Keratinocyte (primary cell): ENCODE data around the gene NUP107. TPM values are rescaled to one million over a fixed set of nuclear protein-coding genes. Genes with fewer than 3 reads are reported as not detected.

ENCODE experiments used
- DNase-seq: peaks from one replicate; pipeline ENCODE4 v3.0.0-alpha.2; 2011; ENCODE audit warnings: low read depth, missing footprints, low spot score
- FAIRE-seq: peaks from 2 replicates; lab custom pipeline; 2011; peaks lifted over from hg19 to GRCh38; lab: Jason Lieb, UNC
- H2AFZ ChIP-seq: 2 replicates; pipeline ENCODE4 v1.6.0; 2012; ENCODE audit warnings: low read length, control low read depth, inconsistent platforms; ENCODE audit not compliant: control insufficient read depth
- H3K27ac ChIP-seq: 2 replicates; pipeline ENCODE4 v1.5.1; 2011; ENCODE audit warnings: low read length; ENCODE audit not compliant: control insufficient read depth, insufficient read depth
- H3K27me3 ChIP-seq: 3 replicates; pipeline ENCODE4 v1.6.0; 2011; ENCODE audit warnings: low read length; ENCODE audit not compliant: control insufficient read depth, insufficient read depth; ENCODE audit errors: extremely low read depth
- H3K36me3 ChIP-seq, 2 experiments: 2 replicates in 1 of 2; 3 replicates in 1 of 2; pipeline ENCODE4 v1.5.1; 2011; ENCODE audit warnings: low read length in 2 of 2, mild to moderate bottlenecking in 1 of 2; ENCODE audit not compliant: control insufficient read depth in 2 of 2, insufficient read depth in 2 of 2; ENCODE audit errors: extremely low read depth in 1 of 2
- H3K4me1 ChIP-seq: 3 replicates; pipeline ENCODE4 v1.5.1; 2011; ENCODE audit warnings: low read length; ENCODE audit not compliant: control insufficient read depth, insufficient read depth; ENCODE audit errors: extremely low read depth
- H3K4me2 ChIP-seq: 3 replicates; pipeline ENCODE4 v1.6.0; 2011; ENCODE audit warnings: low read depth, low read length; ENCODE audit not compliant: control insufficient read depth, insufficient read depth; ENCODE audit errors: extremely low read depth
- H3K4me3 ChIP-seq, 3 experiments: fragments of 200-600 bp in 1 of 3; sonication (generic) in 1 of 3; 2 replicates in 2 of 3; 3 replicates in 1 of 3; pipeline ENCODE4 v1.5.1; 2011 to 2016; ENCODE audit warnings: low read length in 3 of 3, mild to moderate bottlenecking in 3 of 3, control low read depth in 2 of 3, inconsistent platforms in 1 of 3, low read depth in 1 of 3, mixed read lengths in 1 of 3, mixed run types in 1 of 3, moderate library complexity in 1 of 3; ENCODE audit not compliant: control insufficient read depth in 2 of 3, insufficient read depth in 2 of 3; ENCODE audit errors: extremely low read depth in 1 of 3
- H3K79me2 ChIP-seq: 2 replicates; pipeline ENCODE4 v1.6.0; 2012; ENCODE audit warnings: low read length; ENCODE audit not compliant: control insufficient read depth, insufficient read depth
- H3K9ac ChIP-seq: 3 replicates; pipeline ENCODE4 v1.6.0; 2011; ENCODE audit warnings: low read length; ENCODE audit not compliant: control insufficient read depth, insufficient read depth; ENCODE audit errors: extremely low read depth
- H3K9me1 ChIP-seq: 3 replicates; pipeline ENCODE4 v1.6.0; 2011; ENCODE audit warnings: low read length; ENCODE audit not compliant: control insufficient read depth, insufficient read depth; ENCODE audit errors: extremely low read depth
- H3K9me3 ChIP-seq: 2 replicates; pipeline ENCODE4 v1.5.1; 2012; ENCODE audit warnings: low read depth, low read length; ENCODE audit not compliant: control insufficient read depth
- H4K20me1 ChIP-seq: 3 replicates; pipeline ENCODE4 v1.6.0; 2011; ENCODE audit warnings: low read length; ENCODE audit not compliant: control insufficient read depth, insufficient read depth; ENCODE audit errors: extremely low read depth
- CTCF ChIP-seq, 3 experiments: IDR thresholded peaks in 1 of 3; conservative IDR thresholded peaks in 1 of 3; optimal IDR thresholded peaks in 1 of 3; 2 replicates in 2 of 3; 3 replicates in 1 of 3; pipeline versions ENCODE3 to v1.5.1; 2011; ENCODE audit warnings: low read length in 3 of 3, mild to moderate bottlenecking in 3 of 3, moderate library complexity in 2 of 3, control low read depth in 1 of 3, inconsistent platforms in 1 of 3; ENCODE audit not compliant: insufficient read depth in 2 of 3; ENCODE audit errors: extremely low read depth in 1 of 3
- EZH2 ChIP-seq: IDR thresholded peaks from one replicate; pipeline ENCODE4 v1.6.1; 2012; ENCODE audit warnings: inconsistent platforms, mild to moderate bottlenecking, low read length, moderate library complexity
- dilution Hi-C: fragments of 300-500 bp; cut with MboI; formaldehyde crosslinking; loops from one replicate; pipeline ENCODE4 v1.7.0; 2020; ENCODE audit warnings: low sequenced_read_pairs; ENCODE audit not compliant: extremely low pct_ligation_motif_present
- polyA plus RNA-seq, 5 experiments: library from polyadenylated mRNA; depleted of rRNA in 3 of 5; stranded (reverse) in 3 of 5; stranded (forward) in 1 of 5; unstranded in 1 of 5; fragments of >200 nt; gene quantifications; 1 replicate in 1 of 5; 2 replicates in 3 of 5; 3 replicates in 1 of 5; pipeline versions ENCODE4 v1.2.1 to v1.2.3, GENCODE V29; 2011 to 2012; ENCODE audit warnings: missing spikeins in 2 of 5, low read depth in 1 of 5, low replicate concordance in 1 of 5

The NUP107 gene
- polyA plus RNA-seq, 1 donor (not counting 4 experiments of a cell fraction or from before 2014, with no cell fraction given), result 71.7 TPM

- H3K9ac ChIP-seq, result no peak overlapping the region
- H3K79me2 ChIP-seq, result peaks cover 9% of the 10 kb centered on the region
- no peak for TF ChIP-seq CTCF (optimal IDR thresholded peaks at IDR 0.05 in 1 of 3, IDR thresholded peaks at IDR 0.05 in 1 of 3, conservative IDR thresholded peaks at IDR 0.05 in 1 of 3; ENCODE audit: extremely low read depth in 1 of 3, insufficient read depth in 2 of 3, low read length in 3 of 3)
- no peak for TF ChIP-seq EZH2
- H3K27ac ChIP-seq, result no peak overlapping the region
- peaks cover 18% of the 10 kb centered on the region for H3K4me1 ChIP-seq
- no peak for FAIRE-seq
- dilution Hi-C loops, result no loop called here
- no peak overlapping the region for H2AFZ ChIP-seq
- H3K27me3 ChIP-seq, result no peaks in the 10 kb centered on the region
- H3K9me1 ChIP-seq, result no peaks in the 10 kb centered on the region
- no peaks in the 10 kb centered on the region for H3K9me3 ChIP-seq
- H3K4me3 ChIP-seq, result no peak overlapping the region
- H4K20me1 ChIP-seq, result no peaks in the 10 kb centered on the region
- H3K4me2 ChIP-seq, result no peak overlapping the region
- H3K36me3 ChIP-seq, result peaks cover 0 to 5% of the 10 kb centered on the region in 2 experiments
- no peak for DNase-seq
Observed at GRCh38 chr12:68743356-68743755, 56.6 kb downstream of the NUP107 start.

- H2AFZ ChIP-seq, result peak overlapping the region; percentile 94
- DNase-seq, result no peak
- no peaks in the 10 kb centered on the region for H3K27me3 ChIP-seq
- no peaks in the 10 kb centered on the region for H3K9me3 ChIP-seq
- dilution Hi-C loops, result no loop called here
- peaks cover 9% of the 10 kb centered on the region for H3K79me2 ChIP-seq
- H4K20me1 ChIP-seq, result no peaks in the 10 kb centered on the region
- no peaks in the 10 kb centered on the region for H3K9me1 ChIP-seq
- H3K4me3 ChIP-seq, result peak overlapping the region; percentile 62 to 98 (median 94)
- peak overlapping the region; percentile 90 for H3K9ac ChIP-seq
- FAIRE-seq, result no peak
- H3K36me3 ChIP-seq, result peaks cover 0 to 3% of the 10 kb centered on the region in 2 experiments
- H3K4me2 ChIP-seq, result peak overlapping the region; percentile 99
- peak overlapping the region; percentile 86 for H3K27ac ChIP-seq
- no peak for TF ChIP-seq CTCF (optimal IDR thresholded peaks at IDR 0.05 in 1 of 3, IDR thresholded peaks at IDR 0.05 in 1 of 3, conservative IDR thresholded peaks at IDR 0.05 in 1 of 3; ENCODE audit: extremely low read depth in 1 of 3, insufficient read depth in 2 of 3, low read length in 3 of 3)
- no peak for TF ChIP-seq EZH2
- H3K4me1 ChIP-seq, result peaks cover 18% of the 10 kb centered on the region
Observed at GRCh38 chr12:68745376-68745903, 58.7 kb downstream of the NUP107 start.
